K562 (cell line): Measurements from ENCODE around the gene FOSL2. TPM values are rescaled to one million over a fixed set of nuclear protein-coding genes. Genes with fewer than 3 reads are reported as not detected.

Experiments
- ATAC-seq: fragments of 200-7000 bp; cut with Tn5 transposase; 3 replicates; pipeline ENCODE4 v1.9.1; 2020; ENCODE audit warnings: moderate library complexity
- BruUV-seq: library from RNA; stranded (reverse); fragments of 400-500 nt; replicated peaks from 2 replicates; lab custom pipeline; 2021; lab: Mats Ljungman, UMichigan
- CTCF ChIA-PET: fragments of 300-600 bp; formaldehyde crosslinking; extraction: SDS; loops from one replicate; lab custom pipeline; 2021; ENCODE audit warnings: low intra/inter-chr PET ratio; lab: Yijun Ruan, JAX
- POLR2A ChIA-PET: fragments of 300-600, 350-650 bp; sonication (Branson Sonifier 250); formaldehyde crosslinking; extraction: SDS; loops from one replicate; lab custom pipeline; 2021; ENCODE audit warnings: antibody characterized with exemption, inconsistent platforms; lab: Yijun Ruan, JAX
- DNase-seq, 4 experiments: peaks; one replicate each; pipeline versions ENCODE4 v3.0.0 to v3.0.0-alpha.2; 2011 to 2018; ENCODE audit warnings: low spot score in 3 of 4, mixed read lengths in 3 of 4; ENCODE audit errors: extremely low read depth in 1 of 4
- FAIRE-seq: peaks from 2 replicates; lab custom pipeline; 2011; peaks lifted over from hg19 to GRCh38; lab: Jason Lieb, UNC
- H2AFZ ChIP-seq: 2 replicates; pipeline ENCODE4 v1.6.0; 2011; ENCODE audit warnings: low read depth, low read length, control low read depth, inconsistent platforms
- H3K27ac ChIP-seq: fragments of 200-600 bp; 3 replicates; pipeline ENCODE4 v1.8.0; 2011; ENCODE audit warnings: low read depth, mild to moderate bottlenecking, control low read depth, inconsistent platforms, low read length, moderate library complexity, mixed read lengths; ENCODE audit errors: extremely low read depth
- H3K27me3 ChIP-seq, 2 experiments: fragments of 300-600 bp in 1 of 2; 2 replicates in 1 of 2; 3 replicates in 1 of 2; pipeline versions ENCODE4 v1.6.0 to v1.8.0; 2011; ENCODE audit warnings: inconsistent platforms in 2 of 2, low read length in 2 of 2, mild to moderate bottlenecking in 1 of 2, mixed read lengths in 1 of 2, moderate library complexity in 1 of 2; ENCODE audit not compliant: control insufficient read depth in 2 of 2, insufficient read depth in 2 of 2
- H3K36me3 ChIP-seq: fragments of 300-600 bp; 3 replicates; pipeline ENCODE4 v1.8.0; 2011; ENCODE audit warnings: mild to moderate bottlenecking, low read length, inconsistent platforms; ENCODE audit not compliant: control insufficient read depth, insufficient read depth
- H3K4me1 ChIP-seq, 2 experiments: fragments of 200-600 bp in 1 of 2; replicated peaks in 1 of 2; 2 replicates in 1 of 2; 3 replicates in 1 of 2; pipeline versions ENCODE4 v1.5.1 to v1.8.0; 2011; ENCODE audit warnings: inconsistent platforms in 2 of 2, low read length in 2 of 2, mild to moderate bottlenecking in 1 of 2, mixed read lengths in 1 of 2, moderate library complexity in 1 of 2; ENCODE audit not compliant: control insufficient read depth in 2 of 2, insufficient read depth in 2 of 2
- H3K4me2 ChIP-seq: 2 replicates; pipeline ENCODE4 v1.6.1; 2011; ENCODE audit warnings: low read length, control low read depth, inconsistent platforms, mixed read lengths; ENCODE audit not compliant: insufficient read depth
- H3K4me3 ChIP-seq: fragments of 200-600 bp; sonication (generic), shearing (Covaris generic); 2 replicates; pipeline ENCODE4 v1.5.1; 2016; ENCODE audit warnings: control low read depth, inconsistent platforms
- H3K79me2 ChIP-seq: fragments of 200-600 bp; 3 replicates; pipeline ENCODE4 v1.8.0; 2011; ENCODE audit warnings: low read length, inconsistent platforms; ENCODE audit not compliant: control insufficient read depth, insufficient read depth
- H3K9ac ChIP-seq, 2 experiments: 2 replicates each; pipeline versions ENCODE4 v1.6.0 to v1.6.1; 2011; ENCODE audit warnings: low read depth in 2 of 2, low read length in 2 of 2, control low read depth in 1 of 2, inconsistent platforms in 1 of 2, mild to moderate bottlenecking in 1 of 2, mixed read lengths in 1 of 2; ENCODE audit not compliant: insufficient read depth in 1 of 2
- H3K9me1 ChIP-seq: one replicate; pipeline ENCODE4 v1.6.0; 2011; ENCODE audit warnings: inconsistent platforms, mild to moderate bottlenecking, low read length, moderate library complexity; ENCODE audit not compliant: control insufficient read depth, insufficient read depth
- H3K9me3 ChIP-seq: replicated peaks from 2 replicates; pipeline ENCODE4 v1.5.1; 2011; ENCODE audit warnings: low read depth, low read length, inconsistent platforms; ENCODE audit not compliant: control insufficient read depth, insufficient read depth
- H4K20me1 ChIP-seq: replicated peaks from 2 replicates; pipeline ENCODE4 v1.6.1; 2011; ENCODE audit warnings: low read length, inconsistent platforms, mixed read lengths; ENCODE audit not compliant: control insufficient read depth, insufficient read depth
- EP400 ChIP-seq: fragments of 450-650 bp; IDR thresholded peaks from 2 replicates; pipeline ENCODE4 v1.6.1; 2017; ENCODE audit warnings: antibody characterized with exemption, mild to moderate bottlenecking, moderate library complexity
- NFIC ChIP-seq: fragments of 450-650 bp; IDR thresholded peaks from 2 replicates; pipeline ENCODE4 v1.6.1; 2017; ENCODE audit warnings: mild to moderate bottlenecking, inconsistent platforms
- SAP30 ChIP-seq: fragments of 200-600 bp; sonication (generic); IDR thresholded peaks from 2 replicates; pipeline ENCODE4 v1.6.1; 2012; ENCODE audit warnings: borderline replicate concordance, low read depth, mild to moderate bottlenecking, moderate library complexity, low read length, control low read depth, inconsistent platforms; ENCODE audit not compliant: insufficient read depth, poor library complexity, severe bottlenecking
- ZEB2 ChIP-seq: fragments of 450-650 bp; IDR thresholded peaks from 2 replicates; pipeline ENCODE4 v1.6.1; 2016
- ZNF316 ChIP-seq: fragments of 450-650 bp; IDR thresholded peaks from 2 replicates; pipeline ENCODE4 v1.6.1; 2016
- WGBS: fragments of 100-300 bp; shearing (Covaris generic); methylation state at CpG from one replicate; pipeline ENCODE4 v1.1.6; 2016; ENCODE audit warnings: low coverage, mixed read lengths; ENCODE audit not compliant: insufficient coverage; ENCODE audit errors: missing lambda C conversion rate; 5-methylcytosine and 5-hydroxymethylcytosine counted together
- in situ Hi-C: fragments of 300-500 bp; cut with MboI; formaldehyde crosslinking; loops from 4 replicates; pipeline ENCODE4 v1.15.0; 2018; ENCODE audit warnings: inconsistent platforms, mixed read lengths
- intact Hi-C: fragments of 100-400 bp; cut with micrococcal nuclease; formaldehyde crosslinking; loops from 2 replicates; pipeline ENCODE4 v1.14.2; 2022
- polyA plus RNA-seq, 8 experiments: library from polyadenylated mRNA; depleted of rRNA in 4 of 8; stranded (reverse) in 5 of 8; unstranded in 3 of 8; fragments of >200 nt; fragmentation: Nextera tagmentation in 2 of 8; fragmentation: Illumina TruSeq in 1 of 8; extraction: Ambion mirVana in 2 of 8; extraction: Trizol in 1 of 8; gene quantifications; 2 replicates each; pipeline versions ENCODE4 v1.2.1 to v1.2.3, GENCODE V29; 2011 to 2014; ENCODE audit warnings: inconsistent platforms in 1 of 8, missing spikeins in 1 of 8
- total RNA-seq, 7 experiments: library from RNA; depleted of rRNA in 6 of 7; stranded (reverse); fragments of >200 nt in 6 of 7; fragmentation: Illumina TruSeq in 2 of 7; extraction: Trizol in 2 of 7; gene quantifications; 2 replicates each; pipeline versions ENCODE4 v1.2.1 to v1.2.3, GENCODE V29; 2011 to 2021; ENCODE audit warnings: low replicate concordance in 1 of 7
- TF ChIP-seq, protein P1 (sequence below), 2 experiments: fragments of 450-650 bp; IDR thresholded peaks; 2 replicates each; pipeline ENCODE4 v1.6.1; 2016

FOSL2 gene
- total and polyA plus RNA-seq, 9 of the 15 experiments (the other 6 are each of a cell fraction or from before 2014, with no cell fraction given) = 0.04 to 2.9 (median 0.80) TPM

- no peak for ATAC-seq
- H3K36me3 ChIP-seq = no peaks in the 10 kb centered on the region
- no peak overlapping the region for H2AFZ ChIP-seq
- CTCF ChIA-PET = no interaction called here
- peaks cover 0 to 11% of the 10 kb centered on the region in 2 experiments; a peak in 3 of 5 replicates for H3K4me1 ChIP-seq
- WGBS = 29% methylated on average over 13 of the region's 13 CpGs
- intact Hi-C loops = loop anchor here (5.0 to 10.0 kb wide), 3 partner anchors 241 to 673 kb away; partner anchors contain the start of genes BABAM2 and RBKS
- no peak overlapping the region for H3K4me3 ChIP-seq
- H3K9me3 ChIP-seq = no peaks in the 10 kb centered on the region
- H3K9me1 ChIP-seq = no peaks in the 10 kb centered on the region
- H3K27me3 ChIP-seq = peaks cover 14 to 46% of the 10 kb centered on the region in 2 experiments
- no peaks in the 10 kb centered on the region for H4K20me1 ChIP-seq
- H3K4me2 ChIP-seq = no peak overlapping the region
- no TSS peak for BruUV-seq
- POLR2A ChIA-PET = no interaction called here
- no peaks in the 10 kb centered on the region for H3K79me2 ChIP-seq
- in situ Hi-C loops = no loop called here
- FAIRE-seq = no peak
- no peak for TF ChIP-seq ZEB2
- peak; percentile 37; the same call in 1 of the 2 replicates for TF ChIP-seq NFIC
- TF ChIP-seq, protein P1, sequence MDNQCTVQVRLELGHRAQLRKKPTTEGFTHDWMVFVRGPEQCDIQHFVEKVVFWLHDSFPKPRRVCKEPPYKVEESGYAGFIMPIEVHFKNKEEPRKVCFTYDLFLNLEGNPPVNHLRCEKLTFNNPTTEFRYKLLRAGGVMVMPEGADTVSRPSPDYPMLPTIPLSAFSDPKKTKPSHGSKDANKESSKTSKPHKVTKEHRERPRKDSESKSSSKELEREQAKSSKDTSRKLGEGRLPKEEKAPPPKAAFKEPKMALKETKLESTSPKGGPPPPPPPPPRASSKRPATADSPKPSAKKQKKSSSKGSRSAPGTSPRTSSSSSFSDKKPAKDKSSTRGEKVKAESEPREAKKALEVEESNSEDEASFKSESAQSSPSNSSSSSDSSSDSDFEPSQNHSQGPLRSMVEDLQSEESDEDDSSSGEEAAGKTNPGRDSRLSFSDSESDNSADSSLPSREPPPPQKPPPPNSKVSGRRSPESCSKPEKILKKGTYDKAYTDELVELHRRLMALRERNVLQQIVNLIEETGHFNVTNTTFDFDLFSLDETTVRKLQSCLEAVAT (IDR thresholded peaks at IDR 0.05) = no peak
- no peak for TF ChIP-seq SAP30
- no peak for TF ChIP-seq ZNF316
- no peak for TF ChIP-seq EP400
- DNase-seq = no peak
- H3K9ac ChIP-seq = no peak overlapping the region
- no peak overlapping the region for H3K27ac ChIP-seq
These were observed 5.6 kb downstream of the FOSL2 start for GRCh38 chr2:28398101-28398834.
